Brain pericyte (primary cell): ENCODE data around the gene ATP5F1D.

Experiments used
- DNase-seq: peaks from one replicate; pipeline ENCODE4 v3.0.0-alpha.2; 2012; ENCODE audit warnings: low read depth, low spot score

Gene ATP5F1D

GRCh38 chr19:1270213-1270853 lies 28.8 kb downstream of the ATP5F1D start:
- no peak for DNase-seq

- DNase-seq: no peak
These were observed 29.4 kb downstream of the ATP5F1D start for GRCh38 chr19:1270854-1271527.

- no peak for DNase-seq
These were observed 30.2 kb downstream of the ATP5F1D start for GRCh38 chr19:1271528-1272422.

GRCh38 chr19:1272423-1273262 lies 31.1 kb downstream of the ATP5F1D start:
- DNase-seq: no peak

- DNase-seq: no peak
These were observed 31.9 kb downstream of the ATP5F1D start for GRCh38 chr19:1273263-1274041.

GRCh38 chr19:1274081-1274851 lies 32.7 kb downstream of the ATP5F1D start:
- no peak for DNase-seq

- no peak for DNase-seq
These were observed 33.3 kb downstream of the ATP5F1D start for GRCh38 chr19:1274852-1275259.

GRCh38 chr19:1275260-1275975 lies 33.9 kb downstream of the ATP5F1D start, which contains the start of gene FAM174C:
Gene FAM174C (plus strand): TSS chr19:1275530. CDS start chr19:1275550, 20 bp downstream.
- peak; percentile 84 for DNase-seq

GRCh38 chr19:1275976-1276627 lies 34.6 kb downstream of the ATP5F1D start:
- DNase-seq: no peak

GRCh38 chr19:1276628-1277022 lies 35.1 kb downstream of the ATP5F1D start:
- DNase-seq: no peak

GRCh38 chr19:1277061-1277460 lies 35.5 kb downstream of the ATP5F1D start:
- no peak for DNase-seq

GRCh38 chr19:1278074-1278473 lies 36.5 kb downstream of the ATP5F1D start:
- DNase-seq: no peak

GRCh38 chr19:1278713-1279660 lies 37.4 kb downstream of the ATP5F1D start:
- DNase-seq: no peak

- DNase-seq: no peak
These were observed 38.3 kb downstream of the ATP5F1D start for GRCh38 chr19:1279782-1280341.

GRCh38 chr19:1280636-1281568 lies 39.4 kb downstream of the ATP5F1D start:
- no peak for DNase-seq
